ENCODE measurements around the gene JADE2.

- TF ChIP-seq, protein P1, sequence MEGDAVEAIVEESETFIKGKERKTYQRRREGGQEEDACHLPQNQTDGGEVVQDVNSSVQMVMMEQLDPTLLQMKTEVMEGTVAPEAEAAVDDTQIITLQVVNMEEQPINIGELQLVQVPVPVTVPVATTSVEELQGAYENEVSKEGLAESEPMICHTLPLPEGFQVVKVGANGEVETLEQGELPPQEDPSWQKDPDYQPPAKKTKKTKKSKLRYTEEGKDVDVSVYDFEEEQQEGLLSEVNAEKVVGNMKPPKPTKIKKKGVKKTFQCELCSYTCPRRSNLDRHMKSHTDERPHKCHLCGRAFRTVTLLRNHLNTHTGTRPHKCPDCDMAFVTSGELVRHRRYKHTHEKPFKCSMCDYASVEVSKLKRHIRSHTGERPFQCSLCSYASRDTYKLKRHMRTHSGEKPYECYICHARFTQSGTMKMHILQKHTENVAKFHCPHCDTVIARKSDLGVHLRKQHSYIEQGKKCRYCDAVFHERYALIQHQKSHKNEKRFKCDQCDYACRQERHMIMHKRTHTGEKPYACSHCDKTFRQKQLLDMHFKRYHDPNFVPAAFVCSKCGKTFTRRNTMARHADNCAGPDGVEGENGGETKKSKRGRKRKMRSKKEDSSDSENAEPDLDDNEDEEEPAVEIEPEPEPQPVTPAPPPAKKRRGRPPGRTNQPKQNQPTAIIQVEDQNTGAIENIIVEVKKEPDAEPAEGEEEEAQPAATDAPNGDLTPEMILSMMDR (IDR thresholded peaks at IDR 0.05; ENCODE audit: insufficient read depth, low read depth, low read length) = no peak
- no peak for TF ChIP-seq EZH2 (IDR thresholded peaks at IDR 0.05; ENCODE audit: insufficient read depth, low read length)
These were observed 8.7 kb downstream of the JADE2 start for GRCh38 chr5:134534058-134534725.
